Endodermal cell (in vitro differentiated cells): ENCODE measurements around the gene MXRA7. TPM values are rescaled to one million over a fixed set of nuclear protein-coding genes. Genes with fewer than 3 reads are reported as not detected.

Experiments used
- DNase-seq: peaks from one replicate; pipeline ENCODE4 v3.0.0-alpha.2; 2017
- H3K27ac ChIP-seq: 2 replicates; pipeline ENCODE4 v1.5.1; 2013; ENCODE audit warnings: mild to moderate bottlenecking, low read depth, low read length, moderate library complexity
- H3K27me3 ChIP-seq: 2 replicates; pipeline ENCODE4 v1.6.1; 2013; ENCODE audit warnings: mild to moderate bottlenecking, low read length, moderate library complexity; ENCODE audit not compliant: insufficient read depth, control insufficient read depth, poor library complexity, severe bottlenecking
- H3K36me3 ChIP-seq: 2 replicates; pipeline ENCODE4 v1.7.0; 2013; ENCODE audit warnings: mild to moderate bottlenecking, low read length, moderate library complexity; ENCODE audit not compliant: control insufficient read depth, insufficient read depth
- H3K4me1 ChIP-seq: one replicate; pipeline ENCODE4 v1.7.0; 2013; ENCODE audit warnings: low read length; ENCODE audit not compliant: control insufficient read depth, insufficient read depth
- H3K4me3 ChIP-seq: 2 replicates; pipeline ENCODE4 v1.5.1; 2013; ENCODE audit warnings: mild to moderate bottlenecking, low read length, moderate library complexity
- H3K9ac ChIP-seq: 2 replicates; pipeline ENCODE4 v1.6.1; 2013; ENCODE audit warnings: mild to moderate bottlenecking, low read length, moderate library complexity; ENCODE audit not compliant: poor library complexity, severe bottlenecking; ENCODE audit errors: extremely low read depth
- H3K9me3 ChIP-seq: 2 replicates; pipeline ENCODE4 v1.6.1; 2013; ENCODE audit warnings: mild to moderate bottlenecking, low read length, moderate library complexity; ENCODE audit not compliant: control insufficient read depth
- H3K27ac Mint-ChIP-seq: 2 replicates; pipeline ENCODE4 v1.8.0; 2020; ENCODE audit warnings: mixed read lengths
- H3K27me3 Mint-ChIP-seq: 2 replicates; pipeline ENCODE4 v1.8.0; 2021; ENCODE audit warnings: mild to moderate bottlenecking, mixed read lengths; ENCODE audit not compliant: insufficient read depth
- H3K36me3 Mint-ChIP-seq: 2 replicates; pipeline ENCODE4 v1.8.0; 2020; ENCODE audit warnings: low read depth, mixed read lengths
- H3K4me1 Mint-ChIP-seq: 2 replicates; pipeline ENCODE4 v1.8.0; 2020; ENCODE audit warnings: mixed read lengths
- H3K4me3 Mint-ChIP-seq: 2 replicates; pipeline ENCODE4 v1.8.0; 2020; ENCODE audit warnings: mild to moderate bottlenecking, moderate library complexity, mixed read lengths
- H3K9me3 Mint-ChIP-seq: 2 replicates; pipeline ENCODE4 v1.8.0; 2020; ENCODE audit warnings: mild to moderate bottlenecking, mixed read lengths
- WGBS, 2 experiments: methylation state at CpG; one replicate each; pipeline versions ENCODE4 v1.1.5 to v1.1.7; 2013; ENCODE audit warnings: missing lambda C conversion rate in 2 of 2, mixed read lengths in 1 of 2; ENCODE audit not compliant: insufficient coverage in 1 of 2, insufficient read length in 1 of 2; 5-methylcytosine and 5-hydroxymethylcytosine counted together
- total RNA-seq, 2 donors: library from RNA; stranded (reverse); fragmentation: NEBNext Ultra II Directional in 1 of 2; extraction: Animal tissue kit (Norgen Biotek cat#: 25700) in 1 of 2; gene quantifications; 2 replicates in 1 of 2; 3 replicates in 1 of 2; pipeline ENCODE4 v1.2.1, GENCODE V29; 2021
- TF ChIP-seq, protein P1 (sequence below): fragments of 200-600 bp; sonication (generic); conservative IDR thresholded peaks from 2 replicates; pipeline ENCODE4 v1.5.0; 2021; ENCODE audit warnings: antibody characterized with exemption, mild to moderate bottlenecking

MXRA7 gene
- total RNA-seq, 2 donors from 2014 or later: 61.6 to 77.1 TPM

- no peak overlapping the region for H3K4me3 ChIP-seq
- Mint-ChIP-seq H3K4me1 (peaks cover 22% of the 10 kb centered on the region), H3K27ac (no peak overlapping the region), H3K9me3 (no peaks in the 10 kb centered on the region), H3K27me3 (no peaks in the 10 kb centered on the region), H3K36me3 (no peaks in the 10 kb centered on the region), H3K4me3 (no peak overlapping the region)
- no peaks in the 10 kb centered on the region for H3K27me3 ChIP-seq
- H3K36me3 ChIP-seq: no peaks in the 10 kb centered on the region
- TF ChIP-seq, protein P1, sequence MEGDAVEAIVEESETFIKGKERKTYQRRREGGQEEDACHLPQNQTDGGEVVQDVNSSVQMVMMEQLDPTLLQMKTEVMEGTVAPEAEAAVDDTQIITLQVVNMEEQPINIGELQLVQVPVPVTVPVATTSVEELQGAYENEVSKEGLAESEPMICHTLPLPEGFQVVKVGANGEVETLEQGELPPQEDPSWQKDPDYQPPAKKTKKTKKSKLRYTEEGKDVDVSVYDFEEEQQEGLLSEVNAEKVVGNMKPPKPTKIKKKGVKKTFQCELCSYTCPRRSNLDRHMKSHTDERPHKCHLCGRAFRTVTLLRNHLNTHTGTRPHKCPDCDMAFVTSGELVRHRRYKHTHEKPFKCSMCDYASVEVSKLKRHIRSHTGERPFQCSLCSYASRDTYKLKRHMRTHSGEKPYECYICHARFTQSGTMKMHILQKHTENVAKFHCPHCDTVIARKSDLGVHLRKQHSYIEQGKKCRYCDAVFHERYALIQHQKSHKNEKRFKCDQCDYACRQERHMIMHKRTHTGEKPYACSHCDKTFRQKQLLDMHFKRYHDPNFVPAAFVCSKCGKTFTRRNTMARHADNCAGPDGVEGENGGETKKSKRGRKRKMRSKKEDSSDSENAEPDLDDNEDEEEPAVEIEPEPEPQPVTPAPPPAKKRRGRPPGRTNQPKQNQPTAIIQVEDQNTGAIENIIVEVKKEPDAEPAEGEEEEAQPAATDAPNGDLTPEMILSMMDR: no peak
- WGBS, 2 experiments: 94 to 95% methylated on average over 3 to 7 of the region's 8 CpGs
- H3K9me3 ChIP-seq: no peaks in the 10 kb centered on the region
- peak overlapping the region; percentile 76 for H3K27ac ChIP-seq
- peaks cover 5% of the 10 kb centered on the region for H3K4me1 ChIP-seq
- DNase-seq: no peak
- H3K9ac ChIP-seq: no peak overlapping the region
Observed at GRCh38 chr17:76635659-76636360, 75.0 kb downstream of the MXRA7 start.

DNA sequence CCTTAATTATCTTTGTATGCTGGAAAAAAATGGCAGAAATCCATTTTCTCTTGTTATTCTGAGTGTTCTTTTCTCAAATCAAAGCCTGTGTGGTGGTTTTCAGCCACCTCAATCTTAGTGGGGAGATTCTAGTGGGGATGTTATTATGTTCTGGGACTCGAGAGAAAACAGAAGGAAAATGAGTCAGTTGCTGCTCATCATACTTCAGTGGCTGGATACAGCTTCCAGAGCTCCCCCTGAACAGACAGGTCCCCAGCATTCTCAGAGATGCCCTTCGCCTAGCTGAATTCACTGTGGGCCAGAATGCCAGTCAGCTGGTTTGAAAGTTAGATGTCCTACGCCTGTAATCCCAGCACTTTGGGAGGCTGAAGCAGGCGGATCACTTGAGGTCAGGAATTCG, 75.7 kb downstream of the MXRA7 start:
- Mint-ChIP-seq H3K27ac (no peak overlapping the region), H3K27me3 (no peaks in the 10 kb centered on the region), H3K36me3 (no peaks in the 10 kb centered on the region), H3K9me3 (no peaks in the 10 kb centered on the region), H3K4me1 (peaks cover 21% of the 10 kb centered on the region), H3K4me3 (no peak overlapping the region)
- 92 to 94% methylated on average over 4 to 5 of the region's 5 CpGs for WGBS, 2 experiments
- Histone ChIP-seq H3K4me1 (no peaks in the 10 kb centered on the region), H3K4me3 (no peak overlapping the region), H3K9ac (no peak overlapping the region), H3K27ac (no peak overlapping the region), H3K36me3 (no peaks in the 10 kb centered on the region), H3K27me3 (no peaks in the 10 kb centered on the region), H3K9me3 (no peaks in the 10 kb centered on the region)
- DNase-seq: no peak
- TF ChIP-seq, protein P1: no peak

DNA sequence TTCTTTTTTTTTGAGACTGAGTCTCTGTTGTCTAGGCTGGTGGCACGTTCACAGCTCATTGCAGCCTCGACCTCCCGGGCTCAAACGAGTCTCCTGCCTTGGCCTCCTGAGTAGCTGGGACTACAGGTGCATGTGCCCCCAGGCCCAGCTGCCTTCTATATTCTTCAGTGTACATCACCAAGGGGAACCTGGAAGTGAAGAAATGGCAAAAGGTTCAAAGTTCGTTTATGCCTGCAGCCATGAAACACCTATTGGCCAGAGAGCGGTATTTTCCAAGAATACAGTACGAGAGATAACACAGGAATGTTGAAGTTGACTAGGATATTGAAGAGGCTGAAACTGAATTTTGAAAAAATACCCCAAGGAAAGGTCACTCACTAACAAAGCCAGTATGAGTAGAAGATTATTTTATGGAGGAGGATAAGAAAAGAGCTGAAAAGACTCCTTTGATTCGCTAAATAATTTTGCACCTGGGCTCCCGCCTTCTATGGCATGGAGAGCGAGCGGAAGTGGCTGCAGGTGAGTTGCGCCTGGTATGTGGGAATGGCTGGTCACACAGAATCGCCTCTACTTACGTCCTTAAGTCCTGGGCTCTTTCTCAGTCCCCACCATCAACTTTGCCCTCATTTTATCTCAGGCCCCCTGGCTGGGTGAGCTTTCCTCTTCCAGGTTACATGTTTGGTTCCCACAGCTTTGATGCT, 77.0 kb downstream of the MXRA7 start:
- Histone ChIP-seq H3K4me3 (no peak overlapping the region), H3K27me3 (no peaks in the 10 kb centered on the region), H3K4me1 (no peaks in the 10 kb centered on the region), H3K36me3 (no peaks in the 10 kb centered on the region), H3K9ac (no peak overlapping the region), H3K9me3 (no peaks in the 10 kb centered on the region), H3K27ac (no peak overlapping the region)
- no peak for DNase-seq
- TF ChIP-seq, protein P1: peak; percentile 13
- Mint-ChIP-seq H3K9me3 (no peaks in the 10 kb centered on the region), H3K27ac (no peak overlapping the region), H3K27me3 (no peaks in the 10 kb centered on the region), H3K36me3 (no peaks in the 10 kb centered on the region), H3K4me3 (no peak overlapping the region), H3K4me1 (peaks cover 19% of the 10 kb centered on the region)
- 90 to 95% methylated on average over 12 to 14 of the region's 14 CpGs for WGBS, 2 experiments
